Colonic mucosa (tissue), 4 donors: Measurements from ENCODE around the gene DERA. TPM values are rescaled to one million over a fixed set of nuclear protein-coding genes. Genes with fewer than 3 reads are reported as not detected.

Experiments used
- DNase-seq: peaks from one replicate; pipeline ENCODE4 v3.0.0-alpha.2; 2020
- H3K27ac ChIP-seq: fragments of 200-600 bp; one replicate; pipeline ENCODE4 v1.8.0; 2021
- H3K27me3 ChIP-seq: fragments of 200-600 bp; one replicate; pipeline ENCODE4 v1.8.0; 2021
- H3K36me3 ChIP-seq: fragments of 200-600 bp; one replicate; pipeline ENCODE4 v1.8.0; 2021
- H3K4me1 ChIP-seq: fragments of 200-600 bp; one replicate; pipeline ENCODE4 v1.8.0; 2021; ENCODE audit warnings: mild to moderate bottlenecking
- H3K4me3 ChIP-seq: fragments of 200-600 bp; one replicate; pipeline ENCODE4 v1.8.0; 2021
- H3K9ac ChIP-seq, 2 donors: one replicate each; pipeline ENCODE4 v1.7.0; 2013; ENCODE audit warnings: control low read depth in 2 of 2, low read depth in 2 of 2, low read length in 2 of 2
- H3K9me3 ChIP-seq: fragments of 200-600 bp; one replicate; pipeline ENCODE4 v1.8.0; 2021
- intact Hi-C: fragments of 100-400 bp; cut with DNase I; formaldehyde crosslinking; loops from one replicate; pipeline ENCODE4 v1.14.1; 2022
- total RNA-seq, 2 donors: library from RNA; stranded (reverse); fragmentation: NEBNext Ultra II Directional in 1 of 2; extraction: Animal tissue kit (Norgen Biotek cat#: 25700) in 1 of 2; gene quantifications; one replicate each; pipeline ENCODE4 v1.2.1, GENCODE V29; 2021
- TF ChIP-seq, protein P1 (sequence below): fragments of 200-600 bp; IDR thresholded peaks from one replicate; pipeline ENCODE4 v1.8.0; 2022; ENCODE audit warnings: antibody characterized with exemption, mild to moderate bottlenecking
- donor health status: healthy.
- donor health status: DM: no; HTN: no; CAD: no.
- donor health status: DM: no; HTN: no; CAD: no.

Gene DERA
- total RNA-seq: 10 to 100 TPM; 44.0 to 61.2 TPM

DNA sequence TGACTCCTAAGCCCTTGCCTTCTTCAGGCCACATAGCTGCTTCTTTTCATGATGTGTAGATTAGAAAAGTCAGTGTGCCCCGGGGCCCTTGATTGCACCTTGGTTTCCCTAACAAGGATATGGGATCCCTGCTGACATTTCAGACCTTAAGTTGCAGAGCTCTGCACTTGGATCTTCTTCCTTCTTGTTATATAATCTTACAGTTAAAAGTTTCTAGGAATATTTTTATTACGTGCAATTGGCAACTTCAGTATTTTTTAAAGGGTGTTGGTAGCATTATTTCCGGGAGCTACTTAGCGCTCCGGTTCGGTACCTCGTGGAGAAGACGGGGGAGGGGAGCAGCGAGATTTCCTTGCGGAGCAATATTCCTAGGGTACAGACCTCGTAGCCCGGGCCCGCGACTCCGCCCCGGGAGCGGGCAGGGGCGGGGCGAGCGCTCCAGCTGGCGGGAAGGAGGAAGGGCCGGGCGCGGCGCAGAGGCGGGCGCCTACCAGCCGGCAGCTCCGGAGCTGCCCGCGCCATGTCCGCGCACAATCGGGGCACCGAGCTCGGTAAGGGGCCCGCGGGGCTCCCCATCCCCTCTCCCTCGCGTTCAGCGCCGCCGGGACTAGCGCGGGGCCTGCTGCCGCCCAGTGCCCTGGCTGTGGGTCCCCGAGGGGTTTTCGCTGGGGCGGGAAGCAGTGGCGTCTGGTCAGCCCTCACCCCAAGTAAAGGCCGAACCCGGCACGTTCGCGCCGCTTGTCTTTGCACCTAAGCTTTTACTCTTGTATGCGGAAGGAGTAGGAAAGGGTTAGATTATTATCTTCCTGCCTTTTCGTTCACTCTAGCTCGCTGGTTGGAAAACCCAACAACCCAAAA, at the start of gene DERA:
Gene DERA, plus strand, starts transcription at position 469 of the 858 bp plus-strand sequence. Its CDS starts 52 bp downstream, at position 521.
- TF ChIP-seq, protein P1, sequence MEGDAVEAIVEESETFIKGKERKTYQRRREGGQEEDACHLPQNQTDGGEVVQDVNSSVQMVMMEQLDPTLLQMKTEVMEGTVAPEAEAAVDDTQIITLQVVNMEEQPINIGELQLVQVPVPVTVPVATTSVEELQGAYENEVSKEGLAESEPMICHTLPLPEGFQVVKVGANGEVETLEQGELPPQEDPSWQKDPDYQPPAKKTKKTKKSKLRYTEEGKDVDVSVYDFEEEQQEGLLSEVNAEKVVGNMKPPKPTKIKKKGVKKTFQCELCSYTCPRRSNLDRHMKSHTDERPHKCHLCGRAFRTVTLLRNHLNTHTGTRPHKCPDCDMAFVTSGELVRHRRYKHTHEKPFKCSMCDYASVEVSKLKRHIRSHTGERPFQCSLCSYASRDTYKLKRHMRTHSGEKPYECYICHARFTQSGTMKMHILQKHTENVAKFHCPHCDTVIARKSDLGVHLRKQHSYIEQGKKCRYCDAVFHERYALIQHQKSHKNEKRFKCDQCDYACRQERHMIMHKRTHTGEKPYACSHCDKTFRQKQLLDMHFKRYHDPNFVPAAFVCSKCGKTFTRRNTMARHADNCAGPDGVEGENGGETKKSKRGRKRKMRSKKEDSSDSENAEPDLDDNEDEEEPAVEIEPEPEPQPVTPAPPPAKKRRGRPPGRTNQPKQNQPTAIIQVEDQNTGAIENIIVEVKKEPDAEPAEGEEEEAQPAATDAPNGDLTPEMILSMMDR: no peak
- peak; percentile 90 for DNase-seq

DNA sequence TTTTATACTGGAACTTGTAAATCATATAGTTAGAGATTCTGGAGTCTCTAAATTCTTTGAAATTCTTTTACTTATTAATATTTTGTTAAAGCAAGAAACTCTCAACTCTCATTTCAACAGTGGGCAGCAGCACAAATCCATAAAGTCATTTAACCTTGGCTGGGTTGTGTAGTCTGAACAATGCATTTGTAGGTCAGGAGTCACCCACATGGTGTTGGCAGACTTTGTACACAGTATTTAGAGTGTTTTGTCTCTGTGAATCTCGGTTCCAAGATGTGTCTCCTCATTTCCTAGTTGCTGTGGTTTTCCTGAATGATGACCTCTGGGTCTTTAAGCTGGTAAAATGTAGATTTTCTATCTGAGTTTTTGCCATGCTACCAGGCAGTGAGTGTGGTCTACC, 49.7 kb upstream of the DERA start:
- H3K27me3 ChIP-seq: no peaks in the 10 kb centered on the region
- H3K9ac ChIP-seq: no peak overlapping the region
- no peaks in the 10 kb centered on the region for H3K4me1 ChIP-seq
- TF ChIP-seq, protein P1: no peak
- no peaks in the 10 kb centered on the region for H3K36me3 ChIP-seq
- intact Hi-C loops: no loop called here
- H3K4me3 ChIP-seq: no peak overlapping the region
- H3K9me3 ChIP-seq: no peaks in the 10 kb centered on the region
- H3K27ac ChIP-seq: no peak overlapping the region
- no peak for DNase-seq

More for the DNA sequence above, at the start of gene DERA:
- intact Hi-C loops: no loop called here
- Histone ChIP-seq H3K36me3 (no peaks in the 10 kb centered on the region), H3K27me3 (no peaks in the 10 kb centered on the region), H3K4me3 (peak within 1 kb of the TSS; percentile 64), H3K9ac (peak within 1 kb of the TSS; percentile 84 to 89), H3K4me1 (no peaks in the 10 kb centered on the region), H3K27ac (peak within 1 kb of the TSS; percentile 95), H3K9me3 (no peaks in the 10 kb centered on the region)

DNA sequence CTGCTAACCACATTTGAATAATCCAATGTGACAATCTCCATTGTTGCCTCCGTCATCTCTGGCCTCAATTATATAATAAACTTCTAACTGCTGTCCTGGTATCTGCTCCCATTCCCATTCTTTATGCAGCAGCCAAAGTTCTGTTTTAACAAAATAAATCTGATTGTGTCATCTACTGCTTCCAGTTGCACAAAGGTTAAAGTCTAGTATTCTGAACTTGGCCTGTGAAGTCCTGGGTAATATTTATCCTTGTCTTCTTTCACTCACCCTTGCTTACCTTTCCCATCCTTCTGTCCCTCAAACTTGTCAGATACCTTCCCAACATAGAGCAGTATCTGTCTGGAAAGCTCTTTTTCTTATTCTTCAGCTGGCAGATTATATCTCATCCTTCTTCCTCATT, 48.3 kb upstream of the DERA start:
- TF ChIP-seq, protein P1: no peak
- Histone ChIP-seq H3K4me1 (no peaks in the 10 kb centered on the region), H3K36me3 (no peaks in the 10 kb centered on the region), H3K4me3 (no peak overlapping the region), H3K27me3 (no peaks in the 10 kb centered on the region), H3K9me3 (no peaks in the 10 kb centered on the region), H3K27ac (no peak overlapping the region), H3K9ac (no peak overlapping the region)
- DNase-seq: no peak
- intact Hi-C loops: no loop called here

DNA sequence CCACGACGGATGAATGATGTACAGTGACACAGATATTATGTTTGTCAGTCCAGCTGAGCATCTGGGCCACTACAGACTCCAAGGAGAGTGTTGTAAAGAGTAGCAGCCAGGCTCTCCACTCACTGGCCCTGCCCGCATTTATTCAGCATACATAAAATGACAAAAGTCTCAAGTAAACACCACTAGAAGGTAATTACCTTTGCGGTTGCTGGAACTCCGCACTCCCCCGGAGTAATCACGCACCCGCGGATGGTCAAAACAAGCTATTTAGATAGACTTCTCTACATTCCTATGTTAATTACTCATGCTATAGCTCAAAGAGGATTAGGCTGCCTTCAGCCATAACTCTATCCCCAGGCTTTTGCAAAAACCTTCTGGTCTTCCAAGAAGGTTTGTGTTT, 47.8 kb upstream of the DERA start:
- no peak for DNase-seq
- Histone ChIP-seq H3K9ac (no peak overlapping the region), H3K27me3 (no peaks in the 10 kb centered on the region), H3K36me3 (no peaks in the 10 kb centered on the region), H3K9me3 (no peaks in the 10 kb centered on the region), H3K4me3 (no peak overlapping the region), H3K27ac (no peak overlapping the region), H3K4me1 (no peaks in the 10 kb centered on the region)
- TF ChIP-seq, protein P1: no peak
- intact Hi-C loops: no loop called here

DNA sequence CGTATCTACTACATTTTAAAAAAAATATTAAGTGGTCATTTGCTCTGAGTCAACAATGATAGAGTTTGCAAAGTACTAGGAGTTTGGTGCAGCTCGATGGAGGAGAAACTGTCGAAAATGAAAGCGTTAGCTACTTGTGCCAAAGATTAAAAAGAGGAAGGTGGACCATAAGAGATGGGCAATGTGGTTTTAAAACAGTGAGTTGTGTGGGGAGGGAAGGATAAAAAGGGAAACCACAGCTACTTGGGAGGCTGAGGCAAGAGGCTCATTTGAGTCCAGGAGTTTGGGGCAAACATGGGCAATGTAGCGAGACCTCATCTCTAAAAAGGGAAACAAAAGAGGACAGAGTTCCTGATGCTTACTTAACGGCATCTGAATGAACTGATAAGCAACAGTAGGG, 47.1 kb upstream of the DERA start:
- intact Hi-C loops: no loop called here
- no peak overlapping the region for H3K27ac ChIP-seq
- H3K9ac ChIP-seq: no peak overlapping the region
- TF ChIP-seq, protein P1: no peak
- DNase-seq: no peak
- no peaks in the 10 kb centered on the region for H3K27me3 ChIP-seq
- no peaks in the 10 kb centered on the region for H3K36me3 ChIP-seq
- no peak overlapping the region for H3K4me3 ChIP-seq
- no peaks in the 10 kb centered on the region for H3K9me3 ChIP-seq
- no peaks in the 10 kb centered on the region for H3K4me1 ChIP-seq
